Lung (tissue), 12 donors: ENCODE measurements around the gene C10orf67. TPM values are rescaled to one million over a fixed set of nuclear protein-coding genes. Genes with fewer than 3 reads are reported as not detected.
"Not testable (repeated sequence)": the region's sequence is repeated elsewhere in the genome, so short reads cannot be mapped to it uniquely, and the experiment has no call there.

Experiments used
- ATAC-seq: fragments of 200-7000 bp; cut with Tn5 transposase; one replicate; pipeline ENCODE4 v1.9.1; 2020; ENCODE audit warnings: moderate number of reproducible peaks; ENCODE audit not compliant: insufficient read depth, low FRiP score
- DNase-seq, 3 donors: peaks; one replicate each; pipeline ENCODE4 v3.0.0-alpha.2; 2013 to 2017
- H3K27ac ChIP-seq, 2 donors: one replicate each; pipeline ENCODE4 v1.5.1; 2013; ENCODE audit warnings: mild to moderate bottlenecking in 2 of 2, moderate library complexity in 2 of 2, control low read depth in 1 of 2, inconsistent platforms in 1 of 2, low read depth in 1 of 2, low read length in 1 of 2
- H3K27me3 ChIP-seq, 3 donors: one replicate each; pipeline ENCODE4 v1.5.1; 2013; ENCODE audit warnings: low read length in 2 of 3; ENCODE audit not compliant: control insufficient read depth in 3 of 3, insufficient read depth in 3 of 3
- H3K36me3 ChIP-seq, 4 donors: one replicate each; pipeline ENCODE4 v1.5.1; 2013; ENCODE audit warnings: low read length in 4 of 4, mild to moderate bottlenecking in 1 of 4, moderate library complexity in 1 of 4; ENCODE audit not compliant: control insufficient read depth in 4 of 4, insufficient read depth in 4 of 4
- H3K4me1 ChIP-seq, 5 donors: one replicate each; pipeline ENCODE4 v1.5.1; 2013; ENCODE audit warnings: low read length in 5 of 5, mild to moderate bottlenecking in 2 of 5, moderate library complexity in 1 of 5; ENCODE audit not compliant: control insufficient read depth in 5 of 5, insufficient read depth in 5 of 5
- H3K4me3 ChIP-seq: one replicate; pipeline ENCODE4 v1.5.1; 2013; ENCODE audit warnings: mild to moderate bottlenecking, control low read depth, moderate library complexity
- H3K9ac ChIP-seq, 2 donors: one replicate each; pipeline ENCODE4 v1.5.1; 2013; ENCODE audit warnings: low read length in 2 of 2, control low read depth in 1 of 2; ENCODE audit not compliant: insufficient read depth in 1 of 2
- H3K9me3 ChIP-seq, 4 donors: one replicate each; pipeline ENCODE4 v1.5.1; 2013; ENCODE audit warnings: low read length in 3 of 4, mild to moderate bottlenecking in 1 of 4, moderate library complexity in 1 of 4; ENCODE audit not compliant: control insufficient read depth in 4 of 4, insufficient read depth in 3 of 4
- CTCF ChIP-seq: IDR thresholded peaks from 2 replicates; pipeline ENCODE4 v1.5.1; 2012; ENCODE audit warnings: mild to moderate bottlenecking; ENCODE audit errors: control extremely low read depth, extremely low read depth
- WGBS, 2 donors: extraction: QIAGEN DNeasy Blood & Tissue Kit; methylation state at CpG; one replicate each; pipeline ENCODE4 v1.1.7; 2013; 5-methylcytosine and 5-hydroxymethylcytosine counted together
- polyA plus RNA-seq, 2 donors: library from polyadenylated mRNA; stranded (reverse); fragments of 200-250 nt; gene quantifications; one replicate each; pipeline ENCODE4 v1.2.1, GENCODE V29; 2013
- total RNA-seq, 2 donors: library from RNA; depleted of rRNA in 1 of 2; stranded (reverse); fragments of >200 nt in 1 of 2; gene quantifications; one replicate each; pipeline ENCODE4 v1.2.1, GENCODE V29; 2014 to 2021
- donor health status: control.
- donor health status: control.
- donor health status: Bipolar disorder and iron deficiency.
- donor health status: healthy.
- donor health status: DM: yes; HTN: yes; CAD: no.

The C10orf67 gene
- total and polyA plus RNA-seq, 4 donors: 0.33 to 2.3 (median 0.91) TPM

GRCh38 chr10:23275355-23275754 lies 69.2 kb downstream of the C10orf67 start:
- Histone ChIP-seq H3K4me3 (no peak overlapping the region), H3K27me3 (peaks cover 4 to 6% (median 5%) of the 10 kb centered on the region in 3 donors), H3K27ac (no peak overlapping the region), H3K9me3 (peaks cover 0 to 16% (median 11%) of the 10 kb centered on the region in 4 donors), H3K9ac (no peak overlapping the region), H3K4me1 (no peaks in the 10 kb centered on the region), H3K36me3 (no peaks in the 10 kb centered on the region)
- TF ChIP-seq CTCF: no peak
- ATAC-seq: no peak
- WGBS, 2 donors: 88 to 94% methylated on average over 2 of the region's 2 CpGs
- no peak for DNase-seq

- not testable (repeated sequence) for DNase-seq, H3K4me1 ChIP-seq, H3K27ac ChIP-seq, H3K36me3 ChIP-seq, H3K27me3 ChIP-seq, ATAC-seq, H3K9ac ChIP-seq, H3K4me3 ChIP-seq
- 86 to 89% methylated on average over 9 of the region's 9 CpGs for WGBS, 2 donors
- H3K9me3 ChIP-seq: peaks cover 0 to 18% (median 12%) of the 10 kb centered on the region in 4 donors
Measured at GRCh38 chr10:23274179-23274578, 70.4 kb downstream of the C10orf67 start.

GRCh38 chr10:23270531-23270930 lies 74.1 kb downstream of the C10orf67 start:
- ATAC-seq: no peak
- Histone ChIP-seq H3K36me3 (no peaks in the 10 kb centered on the region), H3K9ac (no peak overlapping the region), H3K27ac (no peak overlapping the region), H3K4me1 (no peaks in the 10 kb centered on the region), H3K9me3 (peaks cover 0 to 16% (median 12%) of the 10 kb centered on the region in 4 donors), H3K27me3 (peaks cover 0 to 2% (median 0%) of the 10 kb centered on the region in 3 donors), H3K4me3 (no peak overlapping the region)
- TF ChIP-seq CTCF: no peak
- WGBS, 2 donors: 70 to 83% methylated on average over 3 of the region's 3 CpGs
- no peak for DNase-seq

- Histone ChIP-seq H3K9ac (no peak overlapping the region), H3K9me3 (peaks cover 0 to 2% (median 0%) of the 10 kb centered on the region in 4 donors), H3K27me3 (peaks cover 0 to 10% (median 0%) of the 10 kb centered on the region in 3 donors), H3K36me3 (no peaks in the 10 kb centered on the region), H3K27ac (no peak overlapping the region), H3K4me1 (no peaks in the 10 kb centered on the region), H3K4me3 (no peak overlapping the region)
- ATAC-seq: no peak
- DNase-seq: no peak
- 62 to 72% methylated on average over 9 of the region's 9 CpGs for WGBS, 2 donors
- TF ChIP-seq CTCF: no peak
Measured at GRCh38 chr10:23263441-23264164, 81.0 kb downstream of the C10orf67 start.
